HG02610 (cell line): ENCODE results near the gene NLRC3.
"Not testable (repeated sequence)": the region's sequence is repeated elsewhere in the genome, so short reads cannot be mapped to it uniquely, and the experiment has no call there.

Experiments
- ATAC-seq: cut with Tn5 transposase; IDR thresholded peaks from one replicate; pipeline ENCODE4 v1.9.1; 2021; ENCODE audit warnings: mild to moderate bottlenecking, moderate library complexity; ENCODE audit not compliant: unreplicated experiment

NLRC3 gene

GRCh38 chr16:3515897-3516296 is 61.3 kb downstream of the NLRC3 start:
- ATAC-seq, result no peak

- no peak for ATAC-seq
Measured at GRCh38 chr16:3514621-3515020, 62.6 kb downstream of the NLRC3 start.

- ATAC-seq, result no peak
Measured at GRCh38 chr16:3513892-3514583, 63.2 kb downstream of the NLRC3 start.

- ATAC-seq, result no peak
Measured at GRCh38 chr16:3511286-3512180, 65.7 kb downstream of the NLRC3 start.

GRCh38 chr16:3510416-3510815 is 66.8 kb downstream of the NLRC3 start:
- no peak for ATAC-seq

- ATAC-seq, result peak; percentile 80
Measured at GRCh38 chr16:3509470-3509928, 67.7 kb downstream of the NLRC3 start.

GRCh38 chr16:3508736-3509135 is 68.5 kb downstream of the NLRC3 start:
- no peak for ATAC-seq

- ATAC-seq, result no peak
Measured at GRCh38 chr16:3503523-3503922, 73.7 kb downstream of the NLRC3 start.

GRCh38 chr16:3501783-3502400 is 75.3 kb downstream of the NLRC3 start:
- no peak for ATAC-seq

- not testable (repeated sequence) for ATAC-seq
Measured at GRCh38 chr16:3501412-3501761, 75.8 kb downstream of the NLRC3 start.

GRCh38 chr16:3498988-3499387 is 78.2 kb downstream of the NLRC3 start:
- no peak for ATAC-seq

GRCh38 chr16:3497771-3498170 is 79.4 kb downstream of the NLRC3 start:
- no peak for ATAC-seq

- ATAC-seq, result no peak
Measured at GRCh38 chr16:3496386-3496785, 80.8 kb downstream of the NLRC3 start.

- no peak for ATAC-seq
Measured at GRCh38 chr16:3495176-3495575, 82.0 kb downstream of the NLRC3 start, which contains the start of gene C16orf90. Gene C16orf90 (minus strand): TSS chr16:3495489. CDS start chr16:3495421, 68 bp downstream.

- no peak for ATAC-seq
Measured at GRCh38 chr16:3494386-3494973, 82.7 kb downstream of the NLRC3 start.

GRCh38 chr16:3492356-3492755 is 84.8 kb downstream of the NLRC3 start:
- no peak for ATAC-seq

- ATAC-seq, result no peak
Measured at GRCh38 chr16:3490911-3491629, 86.1 kb downstream of the NLRC3 start.
